ENCODE measurements around the gene TTC16. TPM values are rescaled to one million over a fixed set of nuclear protein-coding genes. Genes with fewer than 3 reads are reported as not detected.
"Not testable (repeated sequence)": the region's sequence is repeated elsewhere in the genome, so short reads cannot be mapped to it uniquely, and the experiment has no call there.

Gene TTC16
- total RNA-seq, 1 donor from 2014 or later, result 0.18 TPM

GRCh38 chr9:127780909-127781308, 65.0 kb downstream of the TTC16 start:
- intact Hi-C loops (cut with micrococcal nuclease), result not testable (repeated sequence)

More at GRCh38 chr9:127780909-127781308, 65.0 kb downstream of the TTC16 start:
- DNase-seq (ENCODE audit: low spot score); H3K27me3 Mint-ChIP-seq (ENCODE audit: low read depth); H3K4me3 Mint-ChIP-seq (ENCODE audit: low read depth); H3K9me3 Mint-ChIP-seq: not testable (repeated sequence)
- peaks cover 16% of the 10 kb centered on the region for H3K36me3 Mint-ChIP-seq (ENCODE audit: low read depth)
- H3K4me1 Mint-ChIP-seq (ENCODE audit: low read depth), result peaks cover 53% of the 10 kb centered on the region
- peak overlapping the region; percentile 84 for H3K27ac Mint-ChIP-seq

Other genes starting within 250 kb of the TTC16 start
- gene STXBP1, start 103.8 kb upstream of the TTC16 start, total RNA-seq, result 44.5 and 48.9 TPM in 2 replicates
- gene CFAP157, start 9.1 kb upstream of the TTC16 start, total RNA-seq, result 0.18 TPM in 1 of 2 replicates, not detected in the other
- 20.1 and 21.5 TPM in 2 replicates for gene PTRH1, start 416 bp upstream of the TTC16 start, total RNA-seq
- 20.2 and 20.6 TPM in 2 replicates for gene TOR2A, start 19.2 kb downstream of the TTC16 start, total RNA-seq
- 23.6 and 25.1 TPM in 2 replicates for gene SH2D3C, start 62.6 kb downstream of the TTC16 start, total RNA-seq
- 98.1 and 99.8 TPM in 2 replicates for gene CDK9, start 70.0 kb downstream of the TTC16 start, total RNA-seq
- gene FPGS, start 86.8 kb downstream of the TTC16 start, total RNA-seq, result 116 and 137 TPM in 2 replicates
- 27.5 and 28.1 TPM in 2 replicates for gene ENG, start 138.6 kb downstream of the TTC16 start, total RNA-seq
- 19.6 and 21.0 TPM in 2 replicates for gene AK1, start 161.6 kb downstream of the TTC16 start, total RNA-seq
- 60.3 and 60.7 TPM in 2 replicates for gene ST6GALNAC6, start 183.5 kb downstream of the TTC16 start, total RNA-seq
- gene ST6GALNAC4, start 201.0 kb downstream of the TTC16 start, total RNA-seq, result 25.6 and 28.7 TPM in 2 replicates
- gene PIP5KL1, start 214.7 kb downstream of the TTC16 start, total RNA-seq, result 1.4 and 3.4 TPM in 2 replicates
- gene DPM2, start 221.8 kb downstream of the TTC16 start, total RNA-seq, result 55.7 and 57.4 TPM in 2 replicates